RPMI8226 (cell line): ENCODE results near the gene FRMPD2.
A peak's percentile ranks its signal among the peaks of the same experiment; 100 is the strongest.
"Not testable (repeated sequence)": the region's sequence is repeated elsewhere in the genome, so short reads cannot be mapped to it uniquely, and the experiment has no call there.

ENCODE experiments used
- DNase-seq: peaks from one replicate; pipeline ENCODE4 v3.0.0-alpha.2; 2015

FRMPD2 gene

DNA sequence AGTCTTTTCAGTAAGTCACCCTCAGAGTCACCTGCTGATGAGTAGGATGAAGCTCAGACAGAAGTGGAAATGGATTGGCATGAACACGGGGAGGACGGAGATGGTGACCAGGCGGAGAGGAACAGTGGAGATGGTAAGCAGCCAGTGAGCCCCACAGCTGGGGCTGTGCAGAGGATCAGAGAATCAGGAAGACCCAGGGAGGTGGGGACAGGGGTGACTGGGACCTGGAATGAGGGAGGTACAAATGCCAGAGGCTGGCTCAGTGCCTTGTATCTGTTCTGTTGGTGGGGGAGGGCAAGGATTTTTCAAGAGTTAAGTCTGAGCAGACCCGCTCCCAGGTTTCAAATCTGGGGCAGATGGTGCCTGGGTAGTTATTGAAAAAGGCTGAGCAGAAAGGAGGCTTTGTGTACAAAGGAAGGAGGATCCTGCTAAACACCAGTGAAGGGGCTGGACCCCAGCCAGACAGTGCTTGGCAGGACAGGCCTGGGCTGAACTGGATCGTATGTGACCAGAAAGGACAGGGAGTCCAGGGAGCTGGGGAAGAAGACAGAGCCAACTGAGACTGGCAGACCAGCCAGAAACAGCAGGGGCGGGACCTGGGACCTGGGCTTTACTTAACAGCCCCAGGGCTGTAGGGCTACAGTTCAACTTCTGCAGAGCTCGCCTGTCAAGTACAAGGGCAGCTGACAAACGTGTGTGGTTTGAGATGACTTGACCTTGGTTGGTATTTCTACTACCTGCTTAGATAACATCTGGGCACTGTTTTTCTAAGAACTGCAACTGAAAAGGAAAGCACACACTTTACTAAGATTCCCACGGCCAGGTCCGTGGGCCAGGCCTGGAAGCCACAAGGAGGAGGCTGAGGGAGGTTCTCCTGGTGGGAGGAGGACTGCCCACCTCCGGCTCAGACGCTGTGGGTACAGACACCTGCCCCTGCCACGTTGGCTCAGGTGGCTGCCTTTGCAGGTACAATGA lies 13.2 kb upstream of the FRMPD2 start:
- DNase-seq = peak; percentile 29

GRCh38 chr10:48286356-48286755 lies 11.9 kb upstream of the FRMPD2 start:
- no peak for DNase-seq

DNA sequence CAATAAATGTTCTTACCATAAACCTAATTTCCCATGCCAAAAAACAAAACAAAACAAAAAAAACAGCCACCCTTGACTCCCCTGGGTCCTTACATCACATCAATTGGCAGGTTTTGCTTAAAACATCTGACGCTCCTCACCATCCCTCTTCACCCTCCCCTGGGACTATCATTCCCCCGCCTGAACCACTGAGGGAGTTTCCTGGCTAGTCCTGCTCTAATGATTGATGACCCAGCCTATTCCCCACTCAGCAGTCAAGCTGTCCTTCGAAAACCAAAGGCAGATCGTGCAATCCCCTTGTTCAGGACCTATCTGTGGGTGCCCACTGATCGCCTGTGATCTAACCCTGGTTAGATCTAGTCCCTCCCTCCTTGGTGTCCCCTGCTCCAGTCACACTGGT lies 11.2 kb upstream of the FRMPD2 start:
- DNase-seq = no peak

GRCh38 chr10:48284811-48285210 lies 10.3 kb upstream of the FRMPD2 start:
- DNase-seq = no peak

DNA sequence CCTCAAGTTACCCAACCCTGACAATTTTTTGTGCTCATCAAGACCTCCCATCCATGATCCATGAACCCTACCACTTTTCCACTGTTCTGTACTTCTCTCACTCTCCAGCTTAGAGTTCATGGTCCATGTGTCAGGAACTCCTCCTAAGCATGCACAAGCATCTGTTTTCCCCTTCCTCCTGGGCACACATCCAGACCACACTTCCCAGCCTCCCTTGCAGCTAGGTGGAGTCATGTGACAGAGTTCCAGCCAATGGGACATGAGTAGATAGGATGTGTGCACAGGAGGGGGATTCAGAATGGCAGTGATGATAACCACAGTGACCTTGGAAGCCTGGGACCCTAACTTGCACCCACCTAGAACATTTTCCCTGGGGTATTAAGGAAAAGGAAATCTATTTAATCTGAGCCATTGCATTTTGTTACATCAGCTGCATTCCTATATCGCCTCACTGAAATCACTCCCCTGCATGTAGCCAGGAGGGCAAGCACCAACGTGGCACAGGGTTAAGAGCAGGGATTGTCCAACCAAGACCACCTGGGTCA lies 9.6 kb upstream of the FRMPD2 start:
- no peak for DNase-seq

GRCh38 chr10:48282829-48283228 lies 8.3 kb upstream of the FRMPD2 start:
- peak; percentile 21 for DNase-seq

- DNase-seq = not testable (repeated sequence)
Measured at GRCh38 chr10:48281697-48282096, 7.2 kb upstream of the FRMPD2 start.

DNA sequence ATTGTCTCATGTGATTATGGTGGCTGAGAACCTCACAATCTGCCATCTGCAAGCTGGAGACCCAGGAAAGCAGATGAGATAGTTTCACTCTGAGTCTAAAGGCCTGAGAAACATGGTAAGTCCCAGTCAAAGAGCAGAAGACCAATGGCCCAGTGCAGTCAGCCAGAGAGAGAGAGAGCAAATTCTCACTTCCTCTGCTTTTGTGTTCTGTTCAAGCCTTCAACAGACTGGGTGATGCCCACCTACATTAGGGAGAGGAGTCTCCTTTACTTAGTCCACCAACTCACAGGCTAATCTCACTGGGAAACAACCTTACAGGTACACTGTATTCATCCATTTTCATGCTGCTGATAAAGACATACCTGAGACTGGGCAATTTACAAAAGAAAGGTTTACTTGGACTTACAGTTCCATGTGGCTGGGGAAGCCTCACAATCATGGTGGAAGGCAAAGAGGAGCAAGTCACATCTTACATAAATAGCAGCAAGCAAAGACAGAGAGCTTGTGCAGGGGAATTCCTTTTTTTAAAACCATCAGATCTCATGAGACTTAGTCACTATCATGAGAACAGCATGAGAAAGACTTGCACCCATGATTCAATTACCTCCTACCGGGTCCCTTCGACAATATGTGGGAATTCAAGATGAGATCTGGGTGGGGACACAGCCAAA lies 4.7 kb upstream of the FRMPD2 start:
- no peak for DNase-seq

GRCh38 chr10:48277093-48277492 lies 2.6 kb upstream of the FRMPD2 start:
- DNase-seq = no peak

DNA sequence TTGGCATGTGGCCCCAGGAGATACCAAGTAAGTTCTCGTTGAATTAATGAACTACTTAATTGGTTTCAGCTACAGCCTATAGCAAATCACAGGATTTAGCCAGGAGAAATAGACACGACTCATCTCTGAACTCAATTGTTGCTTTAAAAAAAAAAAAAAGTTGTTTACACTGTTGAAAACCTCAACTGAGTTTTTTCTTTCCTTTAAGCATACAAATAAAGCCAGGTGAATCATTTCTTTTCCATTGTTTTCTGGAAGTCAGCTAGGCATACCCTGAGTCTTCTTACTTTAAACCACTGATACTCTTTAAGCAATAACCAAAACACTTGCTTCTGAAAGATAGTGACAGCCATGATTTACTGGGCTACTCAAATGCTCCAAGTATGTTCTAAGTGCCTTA lies 755 bp downstream of the FRMPD2 start:
- no peak for DNase-seq

DNA sequence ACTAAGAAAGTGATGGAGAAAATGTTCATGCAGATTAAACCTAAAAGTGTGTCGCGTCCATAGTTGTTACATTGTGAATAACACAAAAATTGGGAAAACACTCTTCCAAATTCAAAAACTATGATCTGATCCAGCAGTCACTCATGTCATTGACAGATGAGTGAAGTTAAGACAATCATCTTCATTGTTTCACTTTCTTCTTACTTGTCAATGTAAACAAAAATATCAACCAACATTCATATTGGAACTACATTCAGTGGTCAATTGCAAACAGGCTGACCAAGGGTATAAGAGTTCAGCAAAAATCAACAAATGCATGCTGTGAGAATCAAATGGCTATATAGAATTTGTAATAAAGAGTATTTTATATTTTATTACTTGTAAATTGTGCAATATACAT lies 1.8 kb downstream of the FRMPD2 start:
- no peak for DNase-seq

- DNase-seq = no peak
Measured at GRCh38 chr10:48271047-48271730, 3.3 kb downstream of the FRMPD2 start.

GRCh38 chr10:48266528-48266927 lies 8.0 kb downstream of the FRMPD2 start:
- no peak for DNase-seq

GRCh38 chr10:48258105-48258504 lies 16.4 kb downstream of the FRMPD2 start:
- no peak for DNase-seq

DNA sequence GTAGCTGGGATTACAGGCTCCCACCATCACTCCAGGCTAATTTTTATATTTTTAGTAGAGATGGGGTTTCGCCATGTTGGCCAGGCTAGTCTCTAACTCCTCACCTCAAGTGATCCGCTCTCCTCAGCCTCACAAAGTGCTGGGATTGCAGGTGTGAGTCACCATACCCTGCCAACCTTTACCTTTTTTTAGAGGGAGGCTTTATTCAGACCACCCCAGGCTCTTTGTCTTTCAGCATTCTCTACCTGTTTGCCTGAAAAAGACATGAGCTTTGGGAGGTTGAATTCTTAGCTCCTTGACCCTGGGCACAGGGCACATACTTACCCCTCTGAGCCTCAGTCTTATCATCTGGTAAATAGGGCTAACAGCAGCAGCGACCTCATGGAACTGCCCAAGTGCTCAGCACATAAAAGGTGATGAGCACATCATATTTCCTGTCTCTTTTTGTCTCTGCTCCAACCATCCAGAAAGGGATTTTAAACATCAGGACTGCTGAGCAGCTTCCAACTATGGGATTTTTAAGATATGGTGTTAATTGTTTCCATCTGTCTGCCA lies 17.0 kb downstream of the FRMPD2 start:
- DNase-seq = no peak

DNA sequence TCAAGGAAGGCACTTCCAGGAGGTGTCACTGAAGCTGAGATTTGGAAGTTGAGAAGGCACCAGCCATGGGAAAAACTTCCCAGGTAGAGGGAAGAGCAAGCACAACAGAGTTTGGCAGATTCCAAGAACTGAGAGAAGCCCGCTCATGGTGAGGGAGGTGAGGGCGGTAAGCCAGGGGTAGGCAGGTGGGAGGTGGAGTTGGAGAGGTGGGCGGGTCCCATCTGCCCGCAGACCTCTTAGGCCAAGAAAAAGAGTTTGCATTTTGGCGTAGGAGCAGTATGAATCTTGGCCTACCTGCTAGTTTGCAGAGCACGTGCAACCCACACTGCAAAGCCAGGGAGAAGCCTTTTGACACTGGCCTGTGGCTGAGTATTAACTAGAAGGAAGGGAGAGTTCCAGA lies 18.8 kb downstream of the FRMPD2 start:
- no peak for DNase-seq

DNA sequence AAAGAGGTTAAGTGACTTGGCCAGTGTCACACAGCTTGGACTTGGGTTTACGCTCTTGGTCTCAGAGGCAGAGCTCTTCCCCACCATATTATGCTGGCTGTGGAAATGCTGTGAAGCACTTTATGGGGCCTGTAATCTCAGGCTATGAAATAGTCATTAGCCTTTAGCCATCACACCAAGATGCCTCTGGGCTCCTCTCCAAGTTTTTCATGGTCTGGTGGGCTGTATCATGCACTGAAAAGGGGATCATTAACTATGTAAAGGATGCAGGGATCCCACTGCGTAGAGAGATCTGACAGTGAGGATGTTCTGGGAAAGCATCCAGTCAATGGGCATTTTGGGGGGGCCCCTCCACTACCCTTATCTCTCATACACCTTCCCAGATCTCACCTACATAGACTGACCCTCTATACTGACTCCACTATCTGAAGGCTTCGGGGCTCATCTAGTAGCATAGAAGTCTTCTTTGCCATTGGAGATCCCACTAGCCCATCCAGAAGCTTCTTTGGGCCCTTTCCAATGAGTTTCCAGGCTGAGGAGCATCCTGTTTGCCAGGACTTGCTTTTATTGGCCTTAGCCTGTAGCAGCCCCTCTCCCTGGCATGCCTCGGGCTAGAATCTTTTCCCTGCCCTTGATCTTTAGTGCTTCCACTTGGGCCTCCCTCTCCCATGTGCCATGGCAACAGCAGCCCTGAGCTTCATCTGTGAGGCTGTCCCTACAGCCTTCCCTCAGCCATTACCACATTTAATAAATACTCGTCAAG lies 19.6 kb downstream of the FRMPD2 start:
- no peak for DNase-seq

DNA sequence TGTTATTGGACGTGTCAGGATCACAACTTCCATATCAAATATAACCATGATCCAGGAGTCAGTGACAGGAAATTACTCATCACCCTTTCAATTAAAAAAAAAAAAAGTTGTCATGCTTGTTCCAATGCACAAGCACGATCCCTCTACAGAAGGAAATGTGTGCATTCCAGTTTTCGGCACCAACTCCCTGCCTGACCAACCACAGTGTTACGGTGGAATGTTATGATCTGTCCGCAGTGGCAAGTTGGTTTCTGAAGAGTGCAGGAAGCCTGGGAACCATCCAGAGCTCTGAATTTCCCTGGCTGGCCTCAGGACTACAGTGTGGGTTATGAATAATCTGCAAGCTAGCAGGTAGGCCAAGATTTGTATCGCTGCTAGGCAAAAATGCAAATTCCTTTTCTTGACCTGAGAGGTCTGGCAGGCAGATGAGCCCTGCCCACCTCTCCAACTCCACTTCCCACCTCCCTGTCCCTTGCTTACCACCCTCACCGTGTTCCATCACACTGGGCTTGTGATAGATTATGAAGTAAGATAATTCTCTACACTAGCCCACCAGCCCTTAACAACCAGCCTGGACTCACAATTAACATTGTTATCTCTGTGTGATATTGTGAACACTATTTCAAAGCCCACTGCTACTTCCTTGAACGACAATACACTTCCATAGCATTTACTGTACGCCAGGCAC lies 20.4 kb downstream of the FRMPD2 start:
- DNase-seq = no peak

- no peak for DNase-seq
Measured at GRCh38 chr10:48252354-48252650, 22.2 kb downstream of the FRMPD2 start.

DNA sequence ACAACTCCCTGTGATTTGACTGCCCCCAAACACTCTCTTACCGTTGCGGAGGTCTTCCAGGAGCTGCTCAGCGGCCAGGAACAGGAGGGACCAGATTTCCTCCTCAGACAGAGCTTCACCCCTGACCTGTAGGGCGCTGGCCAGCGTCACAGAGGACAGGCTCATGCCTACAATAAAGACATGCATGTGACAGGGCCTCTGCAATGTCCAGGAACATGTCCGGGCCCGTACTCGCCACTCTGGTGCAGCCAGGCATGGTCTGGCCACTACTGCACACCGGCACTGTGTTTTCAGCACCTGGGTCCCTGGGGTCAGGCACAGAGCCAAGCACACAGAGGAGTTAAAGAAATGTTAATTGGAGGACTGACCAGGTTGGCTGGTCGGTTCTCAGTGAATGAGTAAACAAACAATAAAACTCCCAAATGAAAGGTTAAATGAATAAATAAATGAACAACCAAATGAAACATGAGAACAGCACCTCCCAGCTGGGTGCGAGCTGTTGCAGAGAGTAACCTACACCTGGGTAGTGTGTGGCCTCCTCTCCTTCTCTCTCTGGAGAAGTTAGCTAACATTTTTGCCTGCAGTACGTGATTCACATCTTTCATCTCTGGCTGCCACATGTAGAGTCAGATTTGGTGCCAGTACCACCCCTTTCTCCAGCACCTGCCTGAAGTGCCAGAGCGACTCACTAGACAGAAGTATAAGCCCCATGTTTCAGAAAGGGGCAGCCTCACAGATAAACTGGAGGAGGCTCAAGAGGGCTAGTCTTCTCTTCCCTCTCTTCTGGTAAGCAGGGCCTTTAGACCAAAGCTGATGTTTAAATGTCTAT lies 22.8 kb downstream of the FRMPD2 start:
- no peak for DNase-seq

DNA sequence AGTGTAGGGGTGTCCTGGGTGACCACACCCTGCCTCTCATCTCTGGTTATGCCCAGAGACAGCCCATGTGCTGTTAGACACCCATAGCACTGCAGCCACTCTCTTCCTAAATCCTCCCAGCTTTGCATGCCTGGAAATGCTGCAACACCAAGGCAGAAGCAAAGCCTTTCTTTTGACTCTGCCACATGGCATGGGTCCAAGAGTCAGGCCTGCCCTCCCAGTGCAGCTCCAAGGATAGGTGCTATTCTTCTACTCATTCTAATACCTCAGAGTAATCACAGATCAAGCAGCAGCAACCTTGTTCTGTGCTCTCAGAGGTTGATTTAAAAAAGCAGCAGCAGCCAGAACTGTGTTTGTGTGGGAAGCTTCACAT lies 23.4 kb downstream of the FRMPD2 start:
- DNase-seq = no peak
